NT2/D1 (cell line): ENCODE results near the gene STOX2.

Source experiments
- SUZ12 ChIP-seq: IDR thresholded peaks from 2 replicates; pipeline ENCODE4 v1.6.1; 2011; ENCODE audit not compliant: insufficient read length, insufficient read depth; ENCODE audit errors: extremely low read depth
- YY1 ChIP-seq: IDR thresholded peaks from 2 replicates; pipeline ENCODE4 v1.6.1; 2011; ENCODE audit not compliant: insufficient read length, insufficient read depth
- ZNF274 ChIP-seq: IDR thresholded peaks from 2 replicates; pipeline ENCODE4 v1.6.1; 2011; ENCODE audit warnings: mild to moderate bottlenecking, low read depth, low read length

- TF ChIP-seq ZNF274, result no peak
- no peak for TF ChIP-seq SUZ12
- TF ChIP-seq YY1, result no peak
Measured at GRCh38 chr4:183855323-183856190, 49.5 kb upstream of the STOX2 start.
